GM19035 (cell line): ENCODE results near the gene CRACDL.

Experiments used
- ATAC-seq: cut with Tn5 transposase; IDR thresholded peaks from one replicate; pipeline ENCODE4 v1.9.1; 2021; ENCODE audit not compliant: unreplicated experiment

The CRACDL gene

GRCh38 chr2:98778741-98779483 is 157.1 kb downstream of the CRACDL start:
- no peak for ATAC-seq

GRCh38 chr2:98778151-98778550 is 157.9 kb downstream of the CRACDL start:
- no peak for ATAC-seq

GRCh38 chr2:98777710-98778109 is 158.3 kb downstream of the CRACDL start:
- no peak for ATAC-seq

- ATAC-seq, result no peak
These were observed 158.9 kb downstream of the CRACDL start for GRCh38 chr2:98777076-98777475.

DNA sequence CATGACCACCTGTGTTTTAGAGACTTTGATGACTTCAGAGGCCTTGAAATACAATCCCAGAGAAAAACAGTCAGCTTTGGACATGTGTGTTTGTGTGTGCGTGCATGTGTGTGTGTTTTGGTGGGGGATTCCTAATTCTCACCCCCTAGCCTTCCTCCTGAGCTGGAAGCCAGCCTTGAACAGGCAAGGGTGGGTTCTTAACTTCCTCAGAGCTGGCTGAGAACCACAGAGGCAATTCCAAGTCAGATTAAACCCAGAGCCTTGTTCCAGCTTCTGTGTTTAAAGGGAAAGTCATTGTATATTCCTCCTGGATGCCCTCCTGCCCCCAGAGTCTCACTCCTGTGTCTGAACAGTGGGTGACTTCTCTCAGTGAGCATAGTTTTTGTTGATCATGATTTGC is 159.9 kb downstream of the CRACDL start:
- no peak for ATAC-seq

- ATAC-seq, result no peak
These were observed 160.7 kb downstream of the CRACDL start for GRCh38 chr2:98775146-98775986.

- no peak for ATAC-seq
These were observed 162.1 kb downstream of the CRACDL start for GRCh38 chr2:98773907-98774306.

- ATAC-seq, result no peak
These were observed 162.9 kb downstream of the CRACDL start for GRCh38 chr2:98773169-98773568.

GRCh38 chr2:98772536-98772935 is 163.5 kb downstream of the CRACDL start:
- no peak for ATAC-seq

DNA sequence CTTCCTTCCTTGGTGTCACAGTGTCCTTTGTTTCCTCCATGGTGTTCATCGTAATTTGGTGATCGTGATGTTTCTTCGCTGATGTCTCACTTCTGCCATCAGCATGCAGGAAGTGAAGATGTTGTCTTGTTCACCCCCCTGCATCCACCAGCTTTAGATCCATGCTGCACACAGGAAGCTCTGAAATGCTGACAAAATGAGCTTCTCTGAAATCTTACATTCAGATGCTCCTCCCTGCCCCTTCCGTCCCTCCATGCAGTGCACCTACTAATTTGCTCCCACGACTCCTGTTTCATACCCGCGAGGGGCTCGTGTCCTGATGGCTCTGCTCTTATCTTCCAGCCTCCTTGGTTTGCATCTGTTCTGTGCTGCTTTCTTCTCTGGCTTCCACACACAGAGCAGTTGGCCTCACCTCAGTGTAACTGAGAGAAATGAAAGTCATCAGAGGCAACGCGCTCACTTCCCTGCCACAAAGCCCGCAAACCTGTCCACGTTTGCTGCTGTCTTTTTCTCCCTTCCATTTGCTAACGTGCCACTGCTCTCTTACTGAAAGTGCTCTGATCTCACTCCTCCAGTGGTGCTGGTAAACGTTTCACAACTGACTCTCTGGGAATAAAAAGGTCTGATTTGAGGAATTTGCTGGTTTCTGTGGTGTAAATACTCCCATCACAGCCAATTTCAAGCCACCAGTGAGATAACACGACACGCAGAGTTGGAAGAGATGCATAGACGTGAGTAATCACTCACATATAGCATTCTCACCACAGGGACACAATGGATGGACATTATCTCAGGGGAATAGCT is 164.1 kb downstream of the CRACDL start:
- ATAC-seq, result peak; percentile 58

GRCh38 chr2:98771264-98771663 is 164.8 kb downstream of the CRACDL start:
- no peak for ATAC-seq

- no peak for ATAC-seq
These were observed 166.2 kb downstream of the CRACDL start for GRCh38 chr2:98769784-98770183.

DNA sequence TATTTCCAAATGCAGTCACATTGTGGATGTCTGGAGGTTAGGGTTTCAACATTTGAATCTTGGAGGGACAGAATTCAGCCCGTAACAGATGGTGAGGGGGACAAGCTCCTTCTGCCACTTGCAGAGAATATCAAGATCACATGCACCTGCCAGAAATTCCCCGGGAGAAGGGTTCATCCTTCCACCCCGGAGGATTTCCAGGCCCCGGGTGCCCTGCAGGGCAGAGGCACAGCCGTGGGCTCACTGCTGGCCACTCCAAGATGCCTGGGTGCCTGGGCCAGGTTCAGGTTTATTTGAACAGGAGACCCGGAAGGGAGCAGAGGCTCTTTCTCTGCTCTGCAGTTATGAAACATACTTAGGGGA is 166.9 kb downstream of the CRACDL start:
- ATAC-seq, result no peak

GRCh38 chr2:98768384-98769113 is 167.5 kb downstream of the CRACDL start:
- ATAC-seq, result no peak

- ATAC-seq, result no peak
These were observed 171.5 kb downstream of the CRACDL start for GRCh38 chr2:98764499-98764898.

DNA sequence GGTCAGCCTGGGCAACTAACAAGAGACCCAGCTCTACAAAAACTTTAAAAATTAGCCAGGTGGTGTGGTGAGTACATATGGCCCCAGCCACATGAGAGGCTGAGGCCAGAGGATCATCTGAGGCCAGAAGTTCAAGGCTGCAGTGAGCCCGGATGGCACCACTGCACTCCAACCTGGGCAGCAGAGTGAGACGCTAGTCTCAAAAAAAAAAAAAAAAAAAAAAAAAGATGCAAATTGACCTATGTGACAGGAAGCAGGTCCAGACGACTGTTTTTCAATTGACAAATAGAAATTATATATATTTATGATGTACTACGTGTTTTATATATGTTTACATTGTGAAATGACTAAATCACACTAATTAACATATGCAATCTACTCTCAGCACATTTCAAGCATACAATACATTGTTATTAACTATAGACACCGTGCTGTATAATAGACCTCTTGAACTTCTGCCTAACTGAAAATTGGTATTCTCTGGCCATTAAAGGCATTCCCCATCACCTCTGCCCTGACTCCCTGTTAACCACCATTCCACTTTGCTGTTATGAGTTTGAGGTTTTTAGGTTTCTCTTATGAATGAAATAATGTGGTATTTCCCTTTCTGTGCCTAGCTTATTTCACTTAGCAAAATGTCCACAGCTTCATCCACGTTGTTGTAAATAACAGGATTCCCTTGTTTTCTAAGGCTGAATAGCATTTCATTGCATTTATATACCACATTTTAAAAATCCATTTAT is 172.6 kb downstream of the CRACDL start:
- no peak for ATAC-seq

DNA sequence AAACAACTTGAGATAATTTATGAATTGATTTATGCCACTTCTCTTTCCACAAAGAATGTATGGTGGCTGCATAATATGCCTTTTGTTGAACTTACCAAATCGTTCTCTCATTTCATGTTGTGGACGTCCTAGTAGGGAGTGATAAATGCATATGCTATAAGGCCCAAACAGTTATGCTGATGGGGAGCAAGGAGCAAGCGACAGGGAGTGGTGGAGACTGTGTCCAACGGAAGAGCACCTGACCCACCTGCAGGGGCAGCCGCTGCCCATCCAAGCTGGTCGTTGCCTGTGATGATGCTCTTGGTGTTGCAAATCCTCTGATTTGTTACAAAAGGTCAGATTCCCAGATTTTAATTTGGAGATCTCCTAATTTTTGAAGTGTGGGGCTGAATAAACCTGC is 174.1 kb downstream of the CRACDL start:
- no peak for ATAC-seq

DNA sequence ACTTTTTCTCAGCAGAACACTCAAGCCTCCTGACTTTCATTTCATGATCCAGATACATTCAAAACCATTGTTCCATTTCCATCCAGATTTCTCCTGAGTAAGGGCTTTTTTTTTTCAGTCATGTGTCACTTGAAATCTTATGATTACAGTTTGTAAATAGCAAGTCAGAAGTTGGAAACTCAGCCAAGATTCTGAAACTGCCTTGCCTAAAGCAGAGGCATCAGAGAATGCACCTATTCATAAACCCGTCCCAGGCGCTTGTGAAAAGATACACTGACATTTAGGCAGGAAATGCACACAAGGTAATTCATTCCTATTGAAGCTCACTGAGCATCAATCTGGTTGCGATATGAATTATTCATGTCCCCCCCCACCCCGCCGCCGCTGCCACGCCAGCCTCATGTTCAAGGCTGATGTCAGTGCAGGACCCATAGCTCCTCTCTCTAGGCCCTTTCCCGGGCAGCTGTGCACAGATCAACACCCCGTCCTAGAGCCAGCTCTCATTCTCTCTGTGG is 174.7 kb downstream of the CRACDL start:
- no peak for ATAC-seq

DNA sequence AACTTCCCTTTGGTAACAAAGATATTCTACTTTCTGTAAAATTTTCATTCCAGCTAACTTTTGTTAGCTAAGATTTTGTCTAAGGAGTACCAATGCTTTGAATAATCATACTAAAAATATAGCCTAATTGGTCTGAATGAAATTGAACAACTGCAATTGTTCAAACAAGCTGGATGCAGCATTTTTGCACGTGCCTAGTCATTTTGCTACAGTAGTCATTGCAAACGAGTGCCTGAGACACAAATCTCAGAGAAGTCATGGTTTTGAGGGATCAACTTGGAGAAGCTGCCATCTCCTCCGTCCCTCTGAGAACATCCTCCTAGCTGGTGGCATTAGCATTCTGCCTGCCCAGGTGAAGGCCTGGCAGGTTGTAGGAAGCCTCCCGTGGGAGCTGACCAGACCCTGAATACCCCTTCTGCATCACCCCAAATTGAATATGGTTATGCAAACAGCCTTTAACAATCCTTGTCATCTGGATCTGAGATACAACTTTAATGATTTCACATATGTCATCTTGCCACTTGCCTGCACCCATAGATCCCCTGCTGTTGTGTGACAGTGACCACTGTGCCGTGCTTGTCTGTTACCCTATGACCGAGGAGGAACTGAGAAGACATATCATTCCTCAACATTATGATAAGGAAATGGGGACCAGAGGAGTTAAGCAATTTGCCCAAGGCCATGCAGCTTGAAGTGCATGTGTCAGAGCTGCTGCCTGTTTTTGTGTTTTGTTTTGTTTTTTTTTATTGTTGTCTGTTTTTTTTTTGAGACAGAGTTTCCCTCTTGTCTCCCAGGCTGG is 176.0 kb downstream of the CRACDL start:
- no peak for ATAC-seq
